ENCODE measurements around the gene REV1. TPM values are rescaled to one million over a fixed set of nuclear protein-coding genes. Genes with fewer than 3 reads are reported as not detected.

REV1 gene
- total and polyA plus RNA-seq, 2 donors (not counting 3 experiments of a cell fraction or from before 2014, with no cell fraction given) = 16.6 to 50.3 TPM

DNA sequence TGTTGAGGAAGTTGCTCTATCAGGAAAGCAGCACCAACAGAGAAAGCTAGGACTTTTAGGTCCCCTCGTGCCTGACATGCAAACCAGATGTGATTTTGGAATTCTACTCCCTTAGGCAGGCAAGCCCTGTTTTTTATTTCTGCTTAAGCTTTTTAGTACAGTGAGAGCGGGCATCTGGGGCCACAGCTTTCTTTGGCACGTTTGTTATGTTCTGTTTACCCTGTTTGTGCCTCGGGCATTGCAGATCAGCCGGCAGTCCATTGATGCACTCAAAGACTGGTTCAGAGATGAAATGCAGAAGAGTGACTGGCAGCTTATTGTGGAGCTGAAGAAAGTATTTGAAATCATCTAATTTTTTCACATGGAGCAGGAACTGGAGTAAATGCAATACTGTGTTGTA is 90.8 kb downstream of the REV1 start:
- CTCF ChIA-PET = interaction anchor here (1.7 kb wide), 1 partner anchor 91 kb away, joined by 7 read pairs; the partner anchor contains the start of gene REV1
- H3K27ac ChIP-seq (ENCODE audit: insufficient read depth, low read depth, low read length) = no peak overlapping the region

More for the DNA sequence above, 90.8 kb downstream of the REV1 start:
- TF ChIP-seq MYC (IDR thresholded peaks at IDR 0.05; ENCODE audit: low read depth, low read length) (no peak), POLR2AphosphoS5 (IDR thresholded peaks at IDR 0.05; ENCODE audit: insufficient read depth, low read depth, low read length) (no peak), FOS (IDR thresholded peaks at IDR 0.05; ENCODE audit: borderline replicate concordance, insufficient read depth, low read length) (no peak), JUN (IDR thresholded peaks at IDR 0.05; ENCODE audit: borderline replicate concordance, insufficient read depth, insufficient read length, low read depth) (no peak), GATA2 (IDR thresholded peaks at IDR 0.05; ENCODE audit: insufficient read depth, insufficient read length, low read depth, low read length) (no peak), EZH2 (IDR thresholded peaks at IDR 0.05; ENCODE audit: borderline replicate concordance, low read depth, low read length, severe bottlenecking) (no peak), POLR2A (IDR thresholded peaks at IDR 0.05; ENCODE audit: low read depth, low read length) (no peak)
- TF ChIP-seq, protein P1, sequence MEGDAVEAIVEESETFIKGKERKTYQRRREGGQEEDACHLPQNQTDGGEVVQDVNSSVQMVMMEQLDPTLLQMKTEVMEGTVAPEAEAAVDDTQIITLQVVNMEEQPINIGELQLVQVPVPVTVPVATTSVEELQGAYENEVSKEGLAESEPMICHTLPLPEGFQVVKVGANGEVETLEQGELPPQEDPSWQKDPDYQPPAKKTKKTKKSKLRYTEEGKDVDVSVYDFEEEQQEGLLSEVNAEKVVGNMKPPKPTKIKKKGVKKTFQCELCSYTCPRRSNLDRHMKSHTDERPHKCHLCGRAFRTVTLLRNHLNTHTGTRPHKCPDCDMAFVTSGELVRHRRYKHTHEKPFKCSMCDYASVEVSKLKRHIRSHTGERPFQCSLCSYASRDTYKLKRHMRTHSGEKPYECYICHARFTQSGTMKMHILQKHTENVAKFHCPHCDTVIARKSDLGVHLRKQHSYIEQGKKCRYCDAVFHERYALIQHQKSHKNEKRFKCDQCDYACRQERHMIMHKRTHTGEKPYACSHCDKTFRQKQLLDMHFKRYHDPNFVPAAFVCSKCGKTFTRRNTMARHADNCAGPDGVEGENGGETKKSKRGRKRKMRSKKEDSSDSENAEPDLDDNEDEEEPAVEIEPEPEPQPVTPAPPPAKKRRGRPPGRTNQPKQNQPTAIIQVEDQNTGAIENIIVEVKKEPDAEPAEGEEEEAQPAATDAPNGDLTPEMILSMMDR (IDR thresholded peaks at IDR 0.05; ENCODE audit: extremely low read depth in 1 of 2, insufficient read depth in 1 of 2, low read depth in 1 of 2, low read length in 2 of 2) = no peak
- TF ChIP-seq, protein P2, sequence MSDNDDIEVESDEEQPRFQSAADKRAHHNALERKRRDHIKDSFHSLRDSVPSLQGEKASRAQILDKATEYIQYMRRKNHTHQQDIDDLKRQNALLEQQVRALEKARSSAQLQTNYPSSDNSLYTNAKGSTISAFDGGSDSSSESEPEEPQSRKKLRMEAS (IDR thresholded peaks at IDR 0.05; ENCODE audit: insufficient read depth, insufficient read length) = no peak
- DNase-seq (ENCODE audit: low read depth, low spot score) (no peak), FAIRE-seq (no peak)
- POLR2A ChIA-PET = no interaction called here
- H3K9me1 ChIP-seq (replicated peaks; ENCODE audit: control insufficient read depth, extremely low read depth, insufficient read depth, low read length) = no peaks in the 10 kb centered on the region
- H3K4me1 ChIP-seq (ENCODE audit: control insufficient read depth, extremely low read depth, insufficient read depth, low read length) = no peaks in the 10 kb centered on the region
- no peaks in the 10 kb centered on the region for H3K9me3 ChIP-seq (replicated peaks; ENCODE audit: control insufficient read depth, insufficient read depth, low read length)
- BruUV-seq (replicated peaks) = no TSS peak
- no peaks in the 10 kb centered on the region for H3K27me3 ChIP-seq (ENCODE audit: control insufficient read depth in 2 of 2, insufficient read depth in 2 of 2, low read length in 2 of 2)
- peaks cover 37 to 38% of the 10 kb centered on the region in 2 experiments for H3K36me3 ChIP-seq (ENCODE audit: control insufficient read depth in 2 of 2, extremely low read depth in 1 of 2, insufficient read depth in 2 of 2, low read length in 2 of 2)
- no peak overlapping the region for H3K4me2 ChIP-seq (ENCODE audit: insufficient read depth, low read length)
- no peak overlapping the region for H3K4me3 ChIP-seq (replicated peaks in 1 of 3; ENCODE audit: insufficient read depth in 1 of 3, low read depth in 1 of 3, low read length in 3 of 3)
- H4K20me1 ChIP-seq (replicated peaks; ENCODE audit: control insufficient read depth, extremely low read depth, insufficient read depth, low read length) = no peaks in the 10 kb centered on the region
- dilution Hi-C loops (cut with MboI; ENCODE audit: extremely low pct_ligation_motif_present, low sequenced_read_pairs) (no loop called here), intact Hi-C loops (cut with micrococcal nuclease) (no loop called here)
- no peak overlapping the region for H2AFZ ChIP-seq (ENCODE audit: low read depth, low read length)
- no peak overlapping the region for H3K9ac ChIP-seq (replicated peaks; ENCODE audit: extremely low read depth, insufficient read depth, low read length)
- no peaks in the 10 kb centered on the region for H3K79me2 ChIP-seq (ENCODE audit: control insufficient read depth, insufficient read depth, low read length)
